Skin of body (tissue), 2 donors: ENCODE data around the gene GASK1B. TPM values are rescaled to one million over a fixed set of nuclear protein-coding genes. Genes with fewer than 3 reads are reported as not detected.

Source experiments
- DNase-seq: peaks from one replicate; lab custom pipeline; 2025; lab: John Stamatoyannopoulos, UW
- total RNA-seq: library from RNA; depleted of rRNA; stranded (reverse); fragments of >200 nt; gene quantifications from one replicate; pipeline ENCODE4 v1.2.3, GENCODE V29; 2014

GASK1B gene
- total RNA-seq, 1 donor from 2014 or later, result 46.3 TPM

DNA sequence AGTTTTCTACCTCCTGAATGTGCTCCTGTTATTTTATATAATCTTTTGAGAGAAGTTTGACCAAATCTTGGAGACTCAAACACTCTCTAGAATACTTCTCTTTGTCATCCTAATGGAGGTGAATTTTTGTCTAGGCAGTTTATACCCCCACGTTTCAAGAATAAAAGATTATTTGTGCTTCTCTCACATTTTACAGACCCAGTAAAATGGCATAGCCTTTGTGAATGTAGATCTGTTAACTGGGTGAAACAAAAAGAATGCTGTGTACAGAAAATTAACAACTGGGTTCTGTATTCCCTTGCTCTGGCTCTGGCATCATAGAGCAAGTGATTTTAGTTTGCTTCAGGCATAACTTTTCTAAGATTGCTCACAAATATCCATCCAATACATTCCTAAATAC lies 26.1 kb downstream of the GASK1B start:
- DNase-seq, result no peak

DNA sequence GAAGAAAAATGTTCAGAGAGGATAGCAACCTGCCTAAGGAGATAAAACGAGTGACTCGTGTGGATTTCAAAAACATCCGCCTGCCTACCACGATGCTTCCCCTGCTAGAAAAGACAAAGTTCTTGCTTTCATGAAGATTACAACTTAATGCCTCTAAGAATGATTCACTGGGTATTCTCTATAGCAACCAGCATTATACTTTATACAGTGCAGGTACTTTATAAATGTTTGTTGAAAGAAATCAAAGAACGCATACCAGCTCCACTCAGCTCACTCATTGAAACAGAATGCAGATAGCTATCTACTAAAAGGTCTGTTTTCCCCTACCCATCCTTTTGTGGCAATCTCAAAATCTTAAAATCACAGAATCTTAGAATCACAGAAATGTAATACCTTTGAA lies 33.7 kb downstream of the GASK1B start:
- DNase-seq, result no peak

GRCh38 chr4:158134222-158134621 lies 38.6 kb downstream of the GASK1B start:
- no peak for DNase-seq

- no peak for DNase-seq
Measured at GRCh38 chr4:158133551-158133950, 39.3 kb downstream of the GASK1B start.

DNA sequence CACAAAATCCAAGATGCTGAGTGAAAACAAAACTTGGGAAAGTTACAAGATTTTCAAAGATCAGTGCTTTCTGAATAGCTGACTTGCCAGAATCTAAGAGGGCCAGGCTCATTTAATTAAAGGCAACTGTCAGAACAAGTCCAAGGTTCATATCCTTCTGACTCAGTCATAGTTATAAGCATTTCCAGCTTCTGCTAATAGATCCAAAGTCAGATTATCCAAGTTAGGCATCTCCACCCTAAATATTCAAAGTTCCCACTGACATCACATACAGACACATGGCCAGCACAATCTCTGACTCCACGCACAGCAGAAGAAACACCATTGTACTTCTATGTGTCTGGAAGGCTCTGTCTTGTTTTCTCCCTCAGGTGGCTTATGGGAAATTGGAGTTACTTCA lies 41.8 kb downstream of the GASK1B start:
- peak; percentile 95 for DNase-seq

DNA sequence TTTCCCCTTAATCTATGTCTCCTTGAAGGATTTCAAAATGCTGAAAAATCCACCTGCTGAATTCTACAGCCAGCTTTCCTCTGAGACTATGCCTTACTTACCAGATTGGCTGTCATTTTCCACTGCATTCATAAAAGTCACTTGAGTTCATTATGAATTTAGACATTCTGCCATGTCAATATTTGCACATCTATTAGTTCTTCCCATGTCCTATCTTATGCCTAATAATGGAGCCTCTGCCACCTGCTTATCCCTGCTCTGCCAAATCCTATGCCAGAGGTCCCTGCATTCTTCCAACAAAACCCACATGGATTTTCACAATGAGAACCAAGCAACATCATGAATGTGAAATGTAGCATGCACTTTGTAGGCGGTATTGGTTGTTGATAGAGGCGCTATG lies 42.6 kb downstream of the GASK1B start:
- DNase-seq, result no peak

- DNase-seq, result no peak
Measured at GRCh38 chr4:158129694-158130093, 43.1 kb downstream of the GASK1B start.

DNA sequence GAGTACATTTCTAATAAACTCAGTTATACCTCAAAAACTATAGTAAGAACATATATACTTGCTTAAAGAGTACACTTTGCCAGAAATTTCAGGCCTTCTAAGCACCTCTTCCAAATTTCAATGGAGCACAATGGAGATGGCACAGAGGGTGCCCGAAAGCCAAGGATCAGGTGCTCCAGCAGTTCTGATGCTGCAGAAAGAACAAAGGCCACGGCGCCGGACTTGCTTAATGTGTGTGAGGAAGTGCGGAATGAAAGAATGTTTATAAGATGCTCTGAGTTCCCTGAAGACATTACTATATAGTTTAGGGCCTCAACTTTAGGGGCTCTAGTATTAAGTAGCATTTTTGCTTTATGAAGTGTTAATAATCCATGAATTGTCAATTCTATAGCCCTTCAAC lies 44.3 kb downstream of the GASK1B start:
- no peak for DNase-seq

- no peak for DNase-seq
Measured at GRCh38 chr4:158125310-158125709, 47.5 kb downstream of the GASK1B start.

Other genes with a start within 250 kb of the GASK1B start
- gene TMEM144, start 37.5 kb upstream of the GASK1B start, total RNA-seq, result 4.4 TPM